Trophoblast cell (in vitro differentiated cells and primary cell): ENCODE measurements around the gene AMMECR1L.

Source experiments
- DNase-seq, 2 donors: peaks; one replicate each; pipeline ENCODE4 v3.0.0-alpha.2; 2016
- H2AFZ ChIP-seq: 2 replicates; pipeline ENCODE4 v1.6.1; 2013; ENCODE audit warnings: low read length, moderate library complexity, mild to moderate bottlenecking; ENCODE audit not compliant: insufficient read depth, poor library complexity
- H2AK5ac ChIP-seq: 2 replicates; pipeline ENCODE4 v1.6.1; 2013; ENCODE audit warnings: mild to moderate bottlenecking, low read length
- H2BK120ac ChIP-seq: 2 replicates; pipeline ENCODE4 v1.6.1; 2013; ENCODE audit warnings: low read length, mild to moderate bottlenecking, moderate library complexity; ENCODE audit not compliant: insufficient read depth, poor library complexity
- H2BK12ac ChIP-seq: 2 replicates; pipeline ENCODE4 v1.6.1; 2013; ENCODE audit warnings: mild to moderate bottlenecking, low read length, moderate library complexity
- H2BK5ac ChIP-seq: 2 replicates; pipeline ENCODE4 v1.6.1; 2013; ENCODE audit warnings: low read length, low read depth, moderate library complexity, mild to moderate bottlenecking; ENCODE audit not compliant: poor library complexity
- H3K14ac ChIP-seq: 2 replicates; pipeline ENCODE4 v1.6.1; 2013; ENCODE audit warnings: mild to moderate bottlenecking, low read length
- H3K18ac ChIP-seq: 2 replicates; pipeline ENCODE4 v1.6.1; 2013; ENCODE audit warnings: mild to moderate bottlenecking, low read length
- H3K23ac ChIP-seq: 2 replicates; pipeline ENCODE4 v1.6.1; 2013; ENCODE audit warnings: low read length
- H3K27ac ChIP-seq: 2 replicates; pipeline ENCODE4 v1.5.1; 2013; ENCODE audit warnings: low read depth, mild to moderate bottlenecking, inconsistent platforms, low read length, moderate library complexity
- H3K27me3 ChIP-seq: 2 replicates; pipeline ENCODE4 v1.6.1; 2013; ENCODE audit warnings: inconsistent platforms, mild to moderate bottlenecking, low read length, moderate library complexity; ENCODE audit not compliant: insufficient read depth
- H3K36me3 ChIP-seq, 2 experiments: 1 replicate in 1 of 2; 2 replicates in 1 of 2; pipeline ENCODE4 v1.6.1; 2013; ENCODE audit warnings: low read length in 2 of 2, mild to moderate bottlenecking in 2 of 2, moderate library complexity in 1 of 2; ENCODE audit not compliant: insufficient read depth in 2 of 2, control insufficient read depth in 1 of 2
- H3K4ac ChIP-seq: 2 replicates; pipeline ENCODE4 v1.6.1; 2013; ENCODE audit warnings: low read depth, mild to moderate bottlenecking, low read length, moderate library complexity
- H3K4me1 ChIP-seq, 2 experiments: 1 replicate in 1 of 2; 2 replicates in 1 of 2; pipeline ENCODE4 v1.6.1; 2013; ENCODE audit warnings: low read length in 2 of 2, mild to moderate bottlenecking in 2 of 2, moderate library complexity in 1 of 2; ENCODE audit not compliant: insufficient read depth in 2 of 2, control insufficient read depth in 1 of 2
- H3K4me2 ChIP-seq: 2 replicates; pipeline ENCODE4 v1.6.1; 2013; ENCODE audit warnings: inconsistent platforms, mild to moderate bottlenecking, low read length, moderate library complexity
- H3K4me3 ChIP-seq: 2 replicates; pipeline ENCODE4 v1.5.1; 2013; ENCODE audit warnings: mild to moderate bottlenecking, low read depth, low read length, inconsistent platforms
- H3K79me1 ChIP-seq: one replicate; pipeline ENCODE4 v1.6.1; 2013; ENCODE audit warnings: low read length
- H3K79me2 ChIP-seq: 2 replicates; pipeline ENCODE4 v1.6.1; 2013; ENCODE audit warnings: low read length, mild to moderate bottlenecking; ENCODE audit not compliant: control insufficient read depth, insufficient read depth, poor library complexity
- H3K9ac ChIP-seq: 2 replicates; pipeline ENCODE4 v1.6.1; 2013; ENCODE audit warnings: mild to moderate bottlenecking, low read length
- H3K9me3 ChIP-seq: 2 replicates; pipeline ENCODE4 v1.6.1; 2013; ENCODE audit warnings: low read depth, mild to moderate bottlenecking, control low read depth, inconsistent platforms, low read length; ENCODE audit not compliant: insufficient read depth
- H4K12ac ChIP-seq: 2 replicates; pipeline ENCODE4 v1.6.1; 2013; ENCODE audit warnings: low read depth, mild to moderate bottlenecking, low read length, moderate library complexity
- H4K8ac ChIP-seq: 2 replicates; pipeline ENCODE4 v1.6.1; 2013; ENCODE audit warnings: low read depth, mild to moderate bottlenecking, low read length, moderate library complexity
- H4K91ac ChIP-seq: one replicate; pipeline ENCODE4 v1.6.1; 2013; ENCODE audit warnings: low read depth, mild to moderate bottlenecking, low read length, moderate library complexity
- WGBS: extraction: QIAGEN DNeasy Blood & Tissue Kit; methylation state at CpG from one replicate; pipeline ENCODE4 v1.1.7; 2013; ENCODE audit warnings: missing lambda C conversion rate; ENCODE audit not compliant: insufficient read length, insufficient coverage; ENCODE audit errors: extremely low coverage; 5-methylcytosine and 5-hydroxymethylcytosine counted together

The AMMECR1L gene

GRCh38 chr2:127862228-127862627 lies 23.5 kb downstream of the AMMECR1L start:
- Histone ChIP-seq H3K23ac (no peak overlapping the region), H3K4me1 (peaks cover 9% of the 10 kb centered on the region in 2 experiments), H4K8ac (no peak overlapping the region), H2BK12ac (no peak overlapping the region), H3K27ac (no peak overlapping the region), H3K4me2 (no peak overlapping the region), H2AFZ (no peak overlapping the region), H3K14ac (no peak overlapping the region), H3K9ac (no peak overlapping the region), H3K36me3 (peaks cover 27 to 37% of the 10 kb centered on the region in 2 experiments), H3K79me2 (peaks cover 7% of the 10 kb centered on the region), H3K18ac (no peak overlapping the region), H3K4ac (no peak overlapping the region), H3K4me3 (no peak overlapping the region), H2BK5ac (no peak overlapping the region), H4K91ac (no peak overlapping the region), H3K79me1 (peaks cover 5% of the 10 kb centered on the region), H2AK5ac (no peak overlapping the region), H4K12ac (no peak overlapping the region), H2BK120ac (no peak overlapping the region), H3K9me3 (peaks cover 4% of the 10 kb centered on the region), H3K27me3 (no peaks in the 10 kb centered on the region)
- no peak for DNase-seq
- no CpG with 5 or more reads among the region's 15 CpGs for whole genome bisulfite sequencing

GRCh38 chr2:127860130-127860529 lies 25.6 kb downstream of the AMMECR1L start:
- no peak overlapping the region for H2BK5ac ChIP-seq
- peaks cover 12% of the 10 kb centered on the region for H3K79me2 ChIP-seq
- no peak overlapping the region for H2BK12ac ChIP-seq
- no peak overlapping the region for H2AK5ac ChIP-seq
- no peak overlapping the region for H4K8ac ChIP-seq
- H3K36me3 ChIP-seq: peaks cover 19 to 20% of the 10 kb centered on the region in 2 experiments
- no peak overlapping the region for H2BK120ac ChIP-seq
- no peak overlapping the region for H3K9ac ChIP-seq
- no peak overlapping the region for H3K4ac ChIP-seq
- H4K91ac ChIP-seq: no peak overlapping the region
- no peak overlapping the region for H3K4me3 ChIP-seq
- peaks cover 4% of the 10 kb centered on the region for H3K9me3 ChIP-seq
- no CpG with 5 or more reads among the region's 5 CpGs for WGBS
- no peak overlapping the region for H3K4me2 ChIP-seq
- H3K14ac ChIP-seq: no peak overlapping the region
- peaks cover 5% of the 10 kb centered on the region for H3K79me1 ChIP-seq
- H2AFZ ChIP-seq: no peak overlapping the region
- H3K27ac ChIP-seq: no peak overlapping the region
- H3K23ac ChIP-seq: no peak overlapping the region
- no peaks in the 10 kb centered on the region for H3K27me3 ChIP-seq
- no peak overlapping the region for H4K12ac ChIP-seq
- no peak for DNase-seq
- H3K4me1 ChIP-seq: peaks cover 11 to 14% of the 10 kb centered on the region in 2 experiments
- no peak overlapping the region for H3K18ac ChIP-seq

- H3K4me3 ChIP-seq: no peak overlapping the region
- no peak overlapping the region for H3K18ac ChIP-seq
- H4K8ac ChIP-seq: no peak overlapping the region
- no peak overlapping the region for H3K23ac ChIP-seq
- H4K12ac ChIP-seq: no peak overlapping the region
- no peak overlapping the region for H2BK120ac ChIP-seq
- DNase-seq: peak; percentile 95 to 96
- no peak overlapping the region for H3K27ac ChIP-seq
- H2BK5ac ChIP-seq: no peak overlapping the region
- H3K36me3 ChIP-seq: peaks cover 16 to 17% of the 10 kb centered on the region in 2 experiments
- no peak overlapping the region for H3K4ac ChIP-seq
- H3K27me3 ChIP-seq: no peaks in the 10 kb centered on the region
- H2AFZ ChIP-seq: no peak overlapping the region
- no CpG with 5 or more reads among the region's 8 CpGs for WGBS
- no peak overlapping the region for H2BK12ac ChIP-seq
- H3K79me2 ChIP-seq: peaks cover 12% of the 10 kb centered on the region
- H3K4me1 ChIP-seq: peaks cover 11 to 14% of the 10 kb centered on the region in 2 experiments
- no peak overlapping the region for H3K14ac ChIP-seq
- peaks cover 5% of the 10 kb centered on the region for H3K79me1 ChIP-seq
- peak overlapping the region; percentile 21 for H3K4me2 ChIP-seq
- H2AK5ac ChIP-seq: no peak overlapping the region
- no peak overlapping the region for H4K91ac ChIP-seq
- H3K9ac ChIP-seq: no peak overlapping the region
- peaks cover 1% of the 10 kb centered on the region for H3K9me3 ChIP-seq
Observed at GRCh38 chr2:127859712-127860085, 26.1 kb downstream of the AMMECR1L start.

- Histone ChIP-seq H3K4me1 (peaks cover 11 to 14% of the 10 kb centered on the region in 2 experiments), H2BK12ac (no peak overlapping the region), H3K4ac (peak overlapping the region; percentile 93), H2AK5ac (peak overlapping the region; percentile 83), H3K36me3 (peaks cover 6% of the 10 kb centered on the region in 2 experiments), H3K27ac (no peak overlapping the region), H3K27me3 (no peaks in the 10 kb centered on the region), H4K8ac (peak overlapping the region; percentile 99), H2BK120ac (peak overlapping the region; percentile 91), H3K4me2 (peak overlapping the region; percentile 88), H3K9ac (peak overlapping the region; percentile 87), H3K79me1 (peaks cover 5% of the 10 kb centered on the region), H2AFZ (peak overlapping the region; percentile 93), H3K14ac (peak overlapping the region; percentile 99), H3K79me2 (peaks cover 12% of the 10 kb centered on the region), H3K9me3 (no peaks in the 10 kb centered on the region), H3K18ac (peak overlapping the region; percentile 97), H3K4me3 (peak overlapping the region; percentile 95), H4K12ac (peak overlapping the region; percentile 93), H3K23ac (no peak overlapping the region), H2BK5ac (peak overlapping the region; percentile 64), H4K91ac (peak overlapping the region; percentile 92)
- no peak for DNase-seq
- no CpG with 5 or more reads among the region's 18 CpGs for WGBS
Observed at GRCh38 chr2:127857265-127857808, 28.4 kb downstream of the AMMECR1L start.
